Frontal cortex (tissue), 4 donors: ENCODE results near the gene WDR13. TPM values are rescaled to one million over a fixed set of nuclear protein-coding genes. Genes with fewer than 3 reads are reported as not detected.
"Not testable (repeated sequence)": the region's sequence is repeated elsewhere in the genome, so short reads cannot be mapped to it uniquely, and the experiment has no call there.

Experiments used
- DNase-seq, 2 donors: peaks; one replicate each; pipeline ENCODE4 v3.0.0; 2012; ENCODE audit warnings: low spot score in 2 of 2
- FAIRE-seq: peaks from 2 replicates; lab custom pipeline; 2012; peaks lifted over from hg19 to GRCh38; lab: Jason Lieb, UNC
- small RNA-seq: library from RNA; depleted of rRNA; stranded (forward); fragments of <200 nt; gene quantifications from one replicate; pipeline ENCODE3, GENCODE V24; 2014
- total RNA-seq: library from RNA; depleted of rRNA; stranded (reverse); fragments of >200 nt; gene quantifications from one replicate; pipeline ENCODE4 v1.2.3, GENCODE V29; 2014
- donor health status: control.
- donor health status: control.
- donor health status: control.

The WDR13 gene
- total RNA-seq, 1 donor from 2014 or later: 56.7 TPM

DNA sequence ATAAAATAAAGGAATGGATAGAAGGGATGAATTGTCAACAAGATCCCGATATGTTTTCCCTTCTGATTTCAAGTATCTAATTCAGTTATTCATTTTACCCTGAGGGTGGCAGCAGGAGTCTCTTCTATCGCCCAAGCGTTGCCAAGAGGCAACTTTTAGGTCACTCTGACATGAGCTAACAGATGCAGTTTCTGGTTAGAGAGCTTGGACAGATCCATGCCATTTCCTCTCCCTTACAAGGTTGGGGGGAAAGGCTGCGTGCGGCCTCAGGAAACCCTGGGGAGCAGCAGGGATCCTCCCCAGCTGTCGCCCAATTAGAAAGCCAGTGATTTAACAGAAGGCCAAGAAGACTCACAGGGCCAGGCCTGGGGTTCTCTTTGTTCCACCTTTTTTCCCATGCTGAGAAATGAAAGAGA is 51.1 kb downstream of the WDR13 start:
- no peak for FAIRE-seq
- DNase-seq: peak in 1 of 2 donors; percentile 24

DNA sequence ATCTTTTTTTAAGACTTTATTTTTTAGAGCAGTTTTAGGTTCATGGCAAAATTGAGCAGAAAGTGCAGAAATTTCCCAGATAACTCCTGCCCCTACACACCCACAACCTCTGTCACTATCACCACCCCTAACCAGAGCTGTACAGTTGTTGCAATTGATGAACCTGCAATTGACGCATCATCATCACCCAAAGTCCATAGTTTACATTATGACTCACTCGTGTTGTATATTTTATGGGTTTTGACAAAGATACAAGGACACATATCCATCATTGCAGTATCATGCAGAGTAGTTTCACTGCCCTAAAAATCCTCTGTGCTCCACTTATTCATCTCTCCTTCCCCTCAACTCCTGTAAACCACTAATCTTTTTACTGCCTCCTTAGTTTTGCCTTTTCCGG is 51.8 kb downstream of the WDR13 start:
- DNase-seq (no peak), FAIRE-seq (no peak)

DNA sequence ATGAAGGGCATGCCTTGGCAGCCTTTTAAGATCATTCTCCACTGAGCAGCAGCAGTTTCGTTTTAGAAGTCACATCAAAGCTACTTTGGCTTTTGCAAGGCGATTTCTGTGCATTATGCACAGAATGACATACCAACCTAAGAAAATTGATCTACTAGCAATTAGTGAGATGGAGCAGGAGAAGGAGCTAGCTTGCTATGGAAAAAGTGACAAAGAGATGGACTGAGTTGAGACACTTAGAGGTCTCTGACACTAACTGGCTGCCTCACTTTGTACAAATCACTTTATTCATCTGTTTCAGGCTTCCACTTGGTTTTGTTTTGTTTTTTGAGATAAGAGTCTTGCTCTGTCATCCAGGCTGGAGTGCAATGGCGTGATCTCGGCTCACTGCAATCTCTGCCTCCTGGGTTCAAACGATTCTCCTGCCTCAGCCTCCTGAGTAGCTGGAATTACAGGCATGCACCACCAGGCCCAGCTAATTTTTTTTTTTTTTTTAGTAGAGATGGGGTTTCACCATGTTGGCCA is 54.8 kb downstream of the WDR13 start:
- not testable (repeated sequence) for FAIRE-seq, DNase-seq

DNA sequence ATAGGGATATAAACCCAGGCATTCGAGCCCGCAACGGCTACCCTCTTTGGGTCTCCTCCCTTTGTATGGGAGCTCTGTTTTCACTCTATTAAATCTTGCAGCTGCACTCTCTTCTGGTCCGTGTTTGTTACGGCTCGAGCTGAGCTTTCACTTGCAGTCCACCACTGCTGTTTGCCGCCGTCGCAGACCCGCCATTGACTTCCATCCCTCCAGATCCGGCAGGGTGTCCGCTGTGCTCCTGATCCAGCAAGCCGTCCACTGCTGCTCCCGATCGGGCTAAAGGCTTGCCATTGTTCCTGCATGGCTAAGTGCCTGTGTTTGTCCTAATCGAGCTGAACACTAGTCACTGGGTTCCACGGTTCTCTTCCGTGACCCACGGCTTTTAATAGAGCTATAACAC is 57.5 kb downstream of the WDR13 start:
- not testable (repeated sequence) for DNase-seq, FAIRE-seq

Small RNA genes within 50 kb of the gene (small RNA-seq; reads per million reads assigned to genes)
- gene MRPL32P1: not detected

Other genes starting within 250 kb of the WDR13 start
- gene SSX3, start 240.8 kb upstream of the WDR13 start, total RNA-seq: not detected
- not detected for gene SSX4, start 214.0 kb upstream of the WDR13 start, total RNA-seq
- not detected for gene SSX4B, start 185.5 kb upstream of the WDR13 start, total RNA-seq
- 25.3 TPM for gene SLC38A5, start 127.2 kb upstream of the WDR13 start, total RNA-seq
- 36.3 TPM for gene FTSJ1, start 121.3 kb upstream of the WDR13 start, total RNA-seq
- 7.3 TPM for gene PORCN, start 88.5 kb upstream of the WDR13 start, total RNA-seq
- 53.4 TPM for gene EBP, start 75.7 kb upstream of the WDR13 start, total RNA-seq
- 4.9 TPM for gene TBC1D25, start 57.8 kb upstream of the WDR13 start, total RNA-seq
- gene RBM3, start 23.0 kb upstream of the WDR13 start, total RNA-seq: 188 TPM
- 2.0 TPM for gene WAS, start 86.3 kb downstream of the WDR13 start, total RNA-seq
- 2.9 TPM for gene SUV39H1, start 99.2 kb downstream of the WDR13 start, total RNA-seq
- not detected for gene GLOD5, start 164.3 kb downstream of the WDR13 start, total RNA-seq
- under 0.01 TPM for gene GATA1, start 189.1 kb downstream of the WDR13 start, total RNA-seq
- gene HDAC6, start 204.6 kb downstream of the WDR13 start, total RNA-seq: 77.9 TPM
- not detected for gene ERAS, start 229.0 kb downstream of the WDR13 start, total RNA-seq
- gene PCSK1N, start 238.1 kb downstream of the WDR13 start, total RNA-seq: 53.8 TPM